H1 (cell line): ENCODE results near the gene FGD4. TPM values are rescaled to one million over a fixed set of nuclear protein-coding genes. Genes with fewer than 3 reads are reported as not detected.

Experiments
- CTCF ChIA-PET: fragments of 300-600 bp; sonication (Branson Sonifier 250); formaldehyde crosslinking; loops from one replicate; lab custom pipeline; 2021; ENCODE audit not compliant: partially characterized antibody; lab: Charles Lee
- POLR2A ChIA-PET: fragments of 300-600 bp; sonication (Branson Sonifier 250); formaldehyde crosslinking; loops from one replicate; lab custom pipeline; 2021; ENCODE audit warnings: inconsistent platforms; ENCODE audit not compliant: partially characterized antibody; lab: Charles Lee
- DNase-seq, 2 experiments: peaks; one replicate each; pipeline versions ENCODE4 v3.0.0 to v3.0.0-alpha.2; 2010 to 2022; ENCODE audit warnings: low spot score in 2 of 2, low read depth in 1 of 2, mixed read lengths in 1 of 2
- FAIRE-seq: peaks from 2 replicates; lab custom pipeline; 2011; peaks lifted over from hg19 to GRCh38; lab: Jason Lieb, UNC
- H2AFZ ChIP-seq: 2 replicates; pipeline ENCODE4 v1.8.1; 2012; ENCODE audit warnings: low read length, inconsistent platforms
- H2AK5ac ChIP-seq: 2 replicates; pipeline ENCODE4 v1.6.1; 2013; ENCODE audit warnings: low read depth, low read length
- H2BK120ac ChIP-seq: replicated peaks from 2 replicates; pipeline ENCODE3; 2013; ENCODE audit warnings: low read depth, low read length, inconsistent platforms
- H2BK12ac ChIP-seq: 2 replicates; pipeline ENCODE4 v1.6.1; 2013; ENCODE audit warnings: low read depth, low read length
- H2BK15ac ChIP-seq: 2 replicates; pipeline ENCODE4 v1.6.1; 2013; ENCODE audit warnings: low read length
- H2BK20ac ChIP-seq: 2 replicates; pipeline ENCODE4 v1.6.1; 2013; ENCODE audit warnings: low read length
- H2BK5ac ChIP-seq: 2 replicates; pipeline ENCODE4 v1.6.1; 2013; ENCODE audit warnings: low read depth, low read length
- H3K14ac ChIP-seq: 2 replicates; pipeline ENCODE4 v1.6.1; 2013; ENCODE audit warnings: inconsistent platforms; ENCODE audit not compliant: insufficient read length
- H3K18ac ChIP-seq: 2 replicates; pipeline ENCODE4 v1.6.1; 2013; ENCODE audit warnings: low read length; ENCODE audit errors: extremely low read depth
- H3K23ac ChIP-seq: 2 replicates; pipeline ENCODE4 v1.6.1; 2013; ENCODE audit warnings: inconsistent platforms; ENCODE audit not compliant: insufficient read length
- H3K23me2 ChIP-seq: 2 replicates; pipeline ENCODE4 v1.6.1; 2013; ENCODE audit warnings: low read depth, low read length
- H3K27ac ChIP-seq: 2 replicates; pipeline ENCODE4 v1.6.1; 2011; ENCODE audit warnings: low read depth, low read length, inconsistent platforms
- H3K27me3 ChIP-seq, 4 experiments: replicated peaks in 1 of 4; 1 replicate in 1 of 4; 2 replicates in 3 of 4; pipeline versions ENCODE4 v1.6.1 to v1.8.1; 2011 to 2013; ENCODE audit warnings: low read length in 3 of 4, mild to moderate bottlenecking in 3 of 4, inconsistent platforms in 2 of 4, mixed read lengths in 2 of 4, moderate library complexity in 1 of 4; ENCODE audit not compliant: control insufficient read depth in 3 of 4, insufficient read depth in 3 of 4; ENCODE audit errors: extremely low read depth in 1 of 4
- H3K36me3 ChIP-seq, 4 experiments: 2 replicates each; pipeline versions ENCODE4 v1.6.1 to v1.8.1; 2011 to 2013; ENCODE audit warnings: mild to moderate bottlenecking in 4 of 4, low read length in 3 of 4, moderate library complexity in 2 of 4, control low read depth in 1 of 4, inconsistent platforms in 1 of 4; ENCODE audit not compliant: insufficient read depth in 4 of 4, control insufficient read depth in 2 of 4
- H3K4ac ChIP-seq: replicated peaks from 2 replicates; pipeline ENCODE3; 2013; ENCODE audit warnings: low read length, low read depth, mixed read lengths, inconsistent platforms; ENCODE audit not compliant: insufficient read length
- H3K4me1 ChIP-seq, 4 experiments: replicated peaks in 1 of 4; 1 replicate in 1 of 4; 2 replicates in 3 of 4; pipeline versions ENCODE4 v1.6.1 to v1.8.1; 2011 to 2013; ENCODE audit warnings: low read length in 3 of 4, inconsistent platforms in 2 of 4, mixed read lengths in 1 of 4; ENCODE audit not compliant: insufficient read depth in 4 of 4, control insufficient read depth in 3 of 4
- H3K4me2 ChIP-seq, 2 experiments: 2 replicates each; pipeline versions ENCODE4 v1.6.1 to v1.8.1; 2011 to 2013; ENCODE audit warnings: low read depth in 2 of 2, low read length in 2 of 2, control low read depth in 1 of 2, inconsistent platforms in 1 of 2, mild to moderate bottlenecking in 1 of 2; ENCODE audit not compliant: insufficient read depth in 1 of 2
- H3K4me3 ChIP-seq, 4 experiments: fragments of 200-600, 300-600 bp in 1 of 4; sonication (generic), shearing (Covaris generic), sonication (Bioruptor Twin) in 1 of 4; 2 replicates each; pipeline versions ENCODE4 v1.5.1 to v1.8.1; 2011 to 2016; ENCODE audit warnings: low read length in 4 of 4, low read depth in 3 of 4, control low read depth in 2 of 4, inconsistent platforms in 2 of 4, mild to moderate bottlenecking in 2 of 4, mixed read lengths in 1 of 4, moderate library complexity in 1 of 4; ENCODE audit not compliant: insufficient read depth in 2 of 4; ENCODE audit errors: extremely low read depth in 1 of 4
- H3K56ac ChIP-seq: replicated peaks from 2 replicates; pipeline ENCODE3; 2013; ENCODE audit warnings: low read depth, mild to moderate bottlenecking, mixed read lengths, low read length, inconsistent platforms; ENCODE audit not compliant: insufficient read length
- H3K79me1 ChIP-seq: 2 replicates; pipeline ENCODE4 v1.6.1; 2013; ENCODE audit warnings: low read depth, low read length, control low read depth
- H3K79me2 ChIP-seq, 2 experiments: 2 replicates each; pipeline versions ENCODE4 v1.6.1 to v1.8.1; 2012 to 2013; ENCODE audit warnings: low read length in 2 of 2, mild to moderate bottlenecking in 2 of 2, inconsistent platforms in 1 of 2; ENCODE audit not compliant: insufficient read depth in 2 of 2, control insufficient read depth in 1 of 2
- H3K9ac ChIP-seq, 4 experiments: replicated peaks in 1 of 4; 1 replicate in 1 of 4; 2 replicates in 3 of 4; pipeline versions ENCODE4 v1.6.1 to v1.8.1; 2011 to 2013; ENCODE audit warnings: low read depth in 3 of 4, low read length in 3 of 4, control low read depth in 2 of 4, mild to moderate bottlenecking in 2 of 4, moderate library complexity in 2 of 4, inconsistent platforms in 1 of 4; ENCODE audit errors: extremely low read depth in 1 of 4
- H3K9me3 ChIP-seq, 2 experiments: 2 replicates each; pipeline versions ENCODE4 v1.6.1 to v1.8.1; 2012 to 2013; ENCODE audit warnings: mild to moderate bottlenecking in 2 of 2, moderate library complexity in 2 of 2, control low read depth in 1 of 2, inconsistent platforms in 1 of 2, low read depth in 1 of 2, low read length in 1 of 2, mixed read lengths in 1 of 2; ENCODE audit not compliant: insufficient read depth in 2 of 2
- H4K20me1 ChIP-seq, 2 experiments: replicated peaks in 1 of 2; 2 replicates each; pipeline versions ENCODE3 to v1.8.1; 2011 to 2013; ENCODE audit warnings: inconsistent platforms in 2 of 2, low read length in 2 of 2, mild to moderate bottlenecking in 1 of 2; ENCODE audit not compliant: insufficient read depth in 2 of 2, control insufficient read depth in 1 of 2
- H4K5ac ChIP-seq: 2 replicates; pipeline ENCODE4 v1.6.1; 2013; ENCODE audit warnings: low read length, low read depth, mixed read lengths, inconsistent platforms; ENCODE audit not compliant: insufficient read length
- H4K8ac ChIP-seq: 2 replicates; pipeline ENCODE4 v1.8.0; 2013; ENCODE audit warnings: mild to moderate bottlenecking, moderate library complexity, low read length, inconsistent platforms; ENCODE audit not compliant: insufficient read depth; ENCODE audit errors: extremely low read depth
- H4K91ac ChIP-seq: replicated peaks from 2 replicates; pipeline ENCODE3; 2013; ENCODE audit warnings: low read length, mixed read lengths, inconsistent platforms; ENCODE audit not compliant: insufficient read length
- CEBPB ChIP-seq: IDR thresholded peaks from 2 replicates; pipeline ENCODE4 v1.6.1; 2012; ENCODE audit warnings: low read depth, low read length
- CHD2 ChIP-seq: IDR thresholded peaks from 2 replicates; pipeline ENCODE4 v1.6.1; 2012; ENCODE audit warnings: low read length, improper control_type of control experiment
- GTF2F1 ChIP-seq: IDR thresholded peaks from 2 replicates; pipeline ENCODE4 v1.6.1; 2012; ENCODE audit warnings: low read depth, low read length, improper control_type of control experiment, borderline replicate concordance
- HDAC6 ChIP-seq: IDR thresholded peaks from one replicate; pipeline ENCODE4 v1.7.1; 2012; ENCODE audit warnings: low read depth, mild to moderate bottlenecking, inconsistent platforms, low read length, moderate library complexity
- JUND ChIP-seq: IDR thresholded peaks from 2 replicates; pipeline ENCODE4 v1.6.1; 2011; ENCODE audit warnings: mild to moderate bottlenecking, improper control_type of control experiment, low read length
- NANOG ChIP-seq: IDR thresholded peaks from 2 replicates; pipeline ENCODE4 v1.6.1; 2011; ENCODE audit warnings: low read length, low read depth, mild to moderate bottlenecking, inconsistent platforms; ENCODE audit not compliant: insufficient read depth, poor library complexity, severe bottlenecking
- PHF8 ChIP-seq: fragments of 200-600 bp; sonication (generic); conservative IDR thresholded peaks from 2 replicates; pipeline ENCODE4 v1.7.1; 2012; ENCODE audit warnings: low read depth, mild to moderate bottlenecking, inconsistent platforms, low read length, moderate library complexity
- RFX5 ChIP-seq: IDR thresholded peaks from 2 replicates; pipeline ENCODE4 v1.6.1; 2011; ENCODE audit warnings: low read depth, low read length, improper control_type of control experiment, borderline replicate concordance
- SIN3A ChIP-seq, 2 experiments: IDR thresholded peaks in 1 of 2; conservative IDR thresholded peaks in 1 of 2; 2 replicates each; pipeline ENCODE4 v1.6.1; 2011 to 2012; ENCODE audit warnings: low read length in 2 of 2, improper control_type of control experiment in 1 of 2, low read depth in 1 of 2, mild to moderate bottlenecking in 1 of 2
- SP1 ChIP-seq: IDR thresholded peaks from 2 replicates; pipeline ENCODE4 v1.6.1; 2011; ENCODE audit warnings: low read depth, low read length
- WGBS, 2 experiments: shearing (Covaris generic) in 1 of 2; methylation state at CpG; one replicate each; pipeline versions ENCODE4 v1.1.6 to v1.1.7; 2013 to 2015; ENCODE audit warnings: low lambda C conversion rate in 2 of 2, mixed read lengths in 2 of 2, inconsistent platforms in 1 of 2, low coverage in 1 of 2, missing lambda C conversion rate in 1 of 2; ENCODE audit not compliant: insufficient replicate concordance in 2 of 2, insufficient coverage in 1 of 2, insufficient read length in 1 of 2; ENCODE audit errors: extremely low coverage in 1 of 2, missing lambda C conversion rate in 1 of 2; 5-methylcytosine and 5-hydroxymethylcytosine counted together
- polyA plus RNA-seq, 7 experiments: library from polyadenylated mRNA; depleted of rRNA in 3 of 7; stranded (reverse) in 5 of 7; unstranded in 2 of 7; fragments of >200 nt in 5 of 7; fragments of 200-250 nt in 2 of 7; gene quantifications; 1 replicate in 5 of 7; 2 replicates in 1 of 7; 4 replicates in 1 of 7; pipeline versions ENCODE4 v1.2.1 to v1.2.3, GENCODE V29; 2011 to 2013; ENCODE audit warnings: missing spikeins in 2 of 7, mixed read lengths in 2 of 7
- total RNA-seq: library from RNA; stranded (reverse); fragmentation: NEBNext Ultra II Directional; extraction: Animal tissue kit (Norgen Biotek cat#: 25700); gene quantifications from 2 replicates; pipeline ENCODE4 v1.2.1, GENCODE V29; 2021
- TF ChIP-seq, protein P1 (sequence below): IDR thresholded peaks from 2 replicates; pipeline ENCODE4 v1.6.1; 2011; ENCODE audit warnings: low read depth, mild to moderate bottlenecking, low read length; ENCODE audit not compliant: insufficient read depth

The FGD4 gene
- total and polyA plus RNA-seq, 2 of the 8 experiments (the other 6 are each of a cell fraction or from before 2014, with no cell fraction given), result 8.5 to 48.2 TPM

DNA sequence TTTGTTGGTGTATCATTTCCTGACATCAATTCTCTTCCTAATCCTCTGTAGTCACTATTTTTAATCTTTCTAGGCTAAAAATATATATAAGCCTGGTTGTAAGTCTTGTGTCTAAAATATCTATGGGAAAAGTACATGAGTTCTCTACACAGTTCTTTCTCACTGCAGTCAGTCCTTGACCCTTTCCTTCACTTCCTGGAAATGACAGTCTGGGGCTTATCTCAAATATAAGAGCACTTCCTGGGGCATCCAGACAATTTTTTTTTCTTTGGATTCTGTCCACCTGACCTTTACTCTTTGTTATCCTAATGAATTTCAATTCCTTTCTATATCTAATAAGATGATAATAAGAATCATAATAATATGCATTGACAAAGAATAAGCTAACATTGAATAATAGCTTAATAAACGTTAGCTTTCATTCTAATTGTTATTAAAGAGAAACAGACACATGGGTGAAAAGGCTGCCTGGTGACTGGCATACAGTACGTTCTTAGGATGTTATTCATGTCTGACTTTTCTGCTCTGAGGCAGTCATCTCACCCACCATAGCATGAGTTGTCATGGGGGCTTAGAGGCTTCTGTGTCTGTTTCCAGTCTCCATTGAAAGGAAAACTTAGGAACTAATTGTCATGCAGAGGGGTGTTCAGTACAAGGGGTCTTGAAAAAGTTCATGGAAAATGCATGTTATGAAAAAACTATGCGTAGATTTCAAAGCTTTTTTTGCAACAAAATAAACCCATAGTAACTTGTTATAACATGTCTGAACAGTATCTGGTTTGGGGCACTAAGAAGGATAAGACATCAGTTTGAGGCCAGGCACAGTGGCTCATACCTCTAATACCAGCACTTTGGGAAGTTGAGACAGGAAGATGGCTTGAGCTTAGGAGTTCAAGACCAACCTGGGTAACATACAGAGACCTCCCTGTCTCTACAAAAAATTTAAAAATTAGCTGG is 213.6 kb downstream of the FGD4 start:
- Histone ChIP-seq H3K14ac (no peak overlapping the region), H4K8ac (no peak overlapping the region; the same call in 1 of the 2 replicates), H2BK12ac (no peak overlapping the region), H2AFZ (no peak overlapping the region), H3K4me3 (no peak overlapping the region), H3K4ac (no peak overlapping the region), H4K5ac (no peak overlapping the region), H4K20me1 (no peaks in the 10 kb centered on the region), H2BK120ac (no peak overlapping the region), H2AK5ac (no peak overlapping the region), H2BK15ac (no peak overlapping the region), H3K4me1 (no peaks in the 10 kb centered on the region), H3K23me2 (no peaks in the 10 kb centered on the region), H3K56ac (no peak overlapping the region), H4K91ac (no peak overlapping the region), H3K79me2 (no peaks in the 10 kb centered on the region), H3K79me1 (no peaks in the 10 kb centered on the region), H3K23ac (no peak overlapping the region), H3K27me3 (no peaks in the 10 kb centered on the region), H3K9me3 (no peaks in the 10 kb centered on the region), H2BK5ac (no peak overlapping the region), H3K18ac (no peak overlapping the region), H3K36me3 (peaks cover 3 to 79% (median 32%) of the 10 kb centered on the region in 4 experiments; a peak in 5 of 8 replicates), H3K9ac (no peak overlapping the region), H2BK20ac (no peak overlapping the region), H3K27ac (no peak overlapping the region), H3K4me2 (no peak overlapping the region)
- 90% methylated on average over 3 of the region's 3 CpGs; no CpG with 5 or more reads in 1 of the 2 experiments for WGBS, 2 experiments
- POLR2A ChIA-PET, result interaction anchor here (1.4 kb wide), 1 partner anchor 111 kb away, joined by 5 read pairs; no protein-coding TSS in a partner anchor
- FAIRE-seq, result no peak
- DNase-seq, result no peak
- CTCF ChIA-PET, result interaction anchor here (0.6 kb wide), 1 partner anchor 709 kb away, joined by 3 read pairs; no protein-coding TSS in a partner anchor
- TF ChIP-seq SP1 (no peak), NANOG (no peak), RFX5 (no peak), JUND (no peak), SIN3A (conservative IDR thresholded peaks at IDR 0.05 in 1 of 2, IDR thresholded peaks at IDR 0.05 in 1 of 2; ENCODE audit: low read depth in 1 of 2, low read length in 2 of 2) (no peak), CEBPB (no peak), HDAC6 (no peak), GTF2F1 (no peak), CHD2 (no peak), PHF8 (no peak)
- TF ChIP-seq, protein P1, sequence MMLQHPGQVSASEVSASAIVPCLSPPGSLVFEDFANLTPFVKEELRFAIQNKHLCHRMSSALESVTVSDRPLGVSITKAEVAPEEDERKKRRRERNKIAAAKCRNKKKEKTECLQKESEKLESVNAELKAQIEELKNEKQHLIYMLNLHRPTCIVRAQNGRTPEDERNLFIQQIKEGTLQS, result no peak
